Osteocyte (in vitro differentiated cells): ENCODE data around the gene ACTG1. TPM values are rescaled to one million over a fixed set of nuclear protein-coding genes. Genes with fewer than 3 reads are reported as not detected.
A peak's percentile ranks its signal among the peaks of the same experiment; 100 is the strongest.

ENCODE experiments used
- DNase-seq: peaks from one replicate; pipeline ENCODE4 v3.0.0; 2021; ENCODE audit warnings: mixed read lengths; ENCODE audit not compliant: unreplicated experiment; ENCODE audit errors: extremely low spot score
- H3K27ac Mint-ChIP-seq: one replicate; pipeline ENCODE4 v1.8.0; 2021; ENCODE audit warnings: mild to moderate bottlenecking, mixed read lengths; ENCODE audit not compliant: unreplicated experiment
- H3K27me3 Mint-ChIP-seq: one replicate; pipeline ENCODE4 v1.8.0; 2021; ENCODE audit warnings: mixed read lengths; ENCODE audit not compliant: unreplicated experiment
- H3K36me3 Mint-ChIP-seq: one replicate; pipeline ENCODE4 v1.8.0; 2021; ENCODE audit warnings: mixed read lengths; ENCODE audit not compliant: unreplicated experiment
- H3K4me1 Mint-ChIP-seq: one replicate; pipeline ENCODE4 v1.8.0; 2021; ENCODE audit warnings: mixed read lengths; ENCODE audit not compliant: unreplicated experiment
- H3K4me3 Mint-ChIP-seq: one replicate; pipeline ENCODE4 v1.8.0; 2021; ENCODE audit warnings: mild to moderate bottlenecking, moderate library complexity, mixed read lengths; ENCODE audit not compliant: unreplicated experiment
- H3K9me3 Mint-ChIP-seq: one replicate; pipeline ENCODE4 v1.8.0; 2021; ENCODE audit warnings: mixed read lengths; ENCODE audit not compliant: unreplicated experiment
- total RNA-seq: library from RNA; stranded (reverse); gene quantifications from 2 replicates; pipeline ENCODE4 v1.2.1, GENCODE V29; 2021
- TF ChIP-seq, protein P1 (sequence below): fragments of 200-600 bp; sonication (generic); IDR thresholded peaks from 2 replicates; pipeline ENCODE4 v1.5.0; 2021; ENCODE audit warnings: antibody characterized with exemption, mild to moderate bottlenecking, moderate library complexity

ACTG1 gene
- total RNA-seq, 1 donor from 2014 or later, result 4,267 TPM

DNA sequence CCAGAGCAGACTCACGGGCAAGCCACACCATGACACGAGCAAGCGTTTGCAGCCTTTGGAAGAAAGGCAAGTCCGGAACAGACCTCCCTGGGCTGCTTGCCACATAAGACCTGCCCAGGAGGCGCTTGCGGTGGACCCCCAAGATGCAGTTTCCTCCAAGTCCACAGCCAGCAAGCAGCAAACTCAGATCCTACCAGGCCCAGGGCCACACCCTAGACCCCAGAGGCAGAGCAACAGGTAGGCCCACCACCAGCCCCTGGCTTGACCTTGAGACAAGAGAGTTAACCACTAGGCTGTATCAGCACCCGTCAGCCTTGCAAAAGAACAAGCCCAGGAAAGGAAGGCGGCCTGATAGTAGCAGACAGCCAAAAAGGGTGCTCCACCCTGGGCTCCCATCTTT lies 37.2 kb upstream of the ACTG1 start:
- no peak for DNase-seq
- Mint-ChIP-seq H3K4me1 (peaks cover 42% of the 10 kb centered on the region), H3K36me3 (peaks cover 21% of the 10 kb centered on the region), H3K27me3 (no peaks in the 10 kb centered on the region), H3K4me3 (peak overlapping the region; percentile 26), H3K27ac (peak overlapping the region; percentile 18), H3K9me3 (no peaks in the 10 kb centered on the region)
- TF ChIP-seq, protein P1, sequence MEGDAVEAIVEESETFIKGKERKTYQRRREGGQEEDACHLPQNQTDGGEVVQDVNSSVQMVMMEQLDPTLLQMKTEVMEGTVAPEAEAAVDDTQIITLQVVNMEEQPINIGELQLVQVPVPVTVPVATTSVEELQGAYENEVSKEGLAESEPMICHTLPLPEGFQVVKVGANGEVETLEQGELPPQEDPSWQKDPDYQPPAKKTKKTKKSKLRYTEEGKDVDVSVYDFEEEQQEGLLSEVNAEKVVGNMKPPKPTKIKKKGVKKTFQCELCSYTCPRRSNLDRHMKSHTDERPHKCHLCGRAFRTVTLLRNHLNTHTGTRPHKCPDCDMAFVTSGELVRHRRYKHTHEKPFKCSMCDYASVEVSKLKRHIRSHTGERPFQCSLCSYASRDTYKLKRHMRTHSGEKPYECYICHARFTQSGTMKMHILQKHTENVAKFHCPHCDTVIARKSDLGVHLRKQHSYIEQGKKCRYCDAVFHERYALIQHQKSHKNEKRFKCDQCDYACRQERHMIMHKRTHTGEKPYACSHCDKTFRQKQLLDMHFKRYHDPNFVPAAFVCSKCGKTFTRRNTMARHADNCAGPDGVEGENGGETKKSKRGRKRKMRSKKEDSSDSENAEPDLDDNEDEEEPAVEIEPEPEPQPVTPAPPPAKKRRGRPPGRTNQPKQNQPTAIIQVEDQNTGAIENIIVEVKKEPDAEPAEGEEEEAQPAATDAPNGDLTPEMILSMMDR, result no peak

DNA sequence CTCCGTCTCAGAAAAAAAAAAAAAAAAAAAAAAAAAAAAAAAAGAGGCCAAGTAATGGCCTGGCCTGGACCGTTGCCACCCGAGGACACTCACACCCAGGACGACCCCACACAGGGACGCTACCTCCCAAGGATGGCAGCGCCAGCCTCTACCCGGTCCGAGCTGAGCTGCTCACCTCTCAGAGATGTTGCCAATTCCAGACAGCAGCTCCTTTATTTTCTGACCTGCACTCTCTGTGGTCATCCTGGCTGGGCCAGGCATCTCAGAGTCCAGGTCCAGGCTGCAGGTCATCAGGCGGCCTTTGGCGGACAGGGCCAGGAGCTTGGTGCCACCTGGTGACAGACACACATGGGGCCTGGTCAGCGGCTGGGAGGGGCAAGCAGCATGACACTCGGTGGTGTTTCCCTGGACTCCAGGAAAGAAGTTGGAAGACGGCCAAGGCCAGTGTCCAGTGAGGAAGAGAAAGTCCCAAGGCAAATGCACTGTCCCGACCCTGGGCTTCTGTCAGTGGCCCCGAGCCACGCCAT lies 36.5 kb upstream of the ACTG1 start:
- no peak for DNase-seq
- Mint-ChIP-seq H3K27me3 (no peaks in the 10 kb centered on the region), H3K27ac (no peak overlapping the region), H3K4me3 (peak overlapping the region; percentile 16), H3K4me1 (peaks cover 37% of the 10 kb centered on the region), H3K9me3 (no peaks in the 10 kb centered on the region), H3K36me3 (peaks cover 21% of the 10 kb centered on the region)
- TF ChIP-seq, protein P1, result no peak

DNA sequence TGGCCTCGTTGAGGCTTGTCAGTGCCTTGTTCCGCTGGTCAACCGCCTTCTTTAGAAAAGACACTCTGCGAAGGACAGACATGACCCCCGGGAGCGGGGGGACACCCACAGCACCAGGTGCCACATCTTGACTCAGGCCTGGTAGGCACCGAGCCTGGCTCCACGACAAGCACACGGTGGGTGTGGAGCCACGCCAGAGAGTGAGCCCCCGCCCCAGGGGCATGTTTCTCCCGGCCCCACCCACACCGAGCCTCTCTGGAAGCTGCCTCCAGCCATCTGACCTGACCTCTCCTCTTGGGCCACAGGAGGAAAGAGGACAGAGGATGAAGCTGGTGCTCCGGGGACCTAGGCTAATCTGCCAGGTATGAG lies 35.0 kb upstream of the ACTG1 start:
- TF ChIP-seq, protein P1, result no peak
- DNase-seq, result no peak
- H3K4me1 Mint-ChIP-seq, result peaks cover 24% of the 10 kb centered on the region
- peaks cover 22% of the 10 kb centered on the region for H3K36me3 Mint-ChIP-seq
- no peaks in the 10 kb centered on the region for H3K27me3 Mint-ChIP-seq
- H3K4me3 Mint-ChIP-seq, result no peak overlapping the region
- no peaks in the 10 kb centered on the region for H3K9me3 Mint-ChIP-seq
- H3K27ac Mint-ChIP-seq, result no peak overlapping the region

DNA sequence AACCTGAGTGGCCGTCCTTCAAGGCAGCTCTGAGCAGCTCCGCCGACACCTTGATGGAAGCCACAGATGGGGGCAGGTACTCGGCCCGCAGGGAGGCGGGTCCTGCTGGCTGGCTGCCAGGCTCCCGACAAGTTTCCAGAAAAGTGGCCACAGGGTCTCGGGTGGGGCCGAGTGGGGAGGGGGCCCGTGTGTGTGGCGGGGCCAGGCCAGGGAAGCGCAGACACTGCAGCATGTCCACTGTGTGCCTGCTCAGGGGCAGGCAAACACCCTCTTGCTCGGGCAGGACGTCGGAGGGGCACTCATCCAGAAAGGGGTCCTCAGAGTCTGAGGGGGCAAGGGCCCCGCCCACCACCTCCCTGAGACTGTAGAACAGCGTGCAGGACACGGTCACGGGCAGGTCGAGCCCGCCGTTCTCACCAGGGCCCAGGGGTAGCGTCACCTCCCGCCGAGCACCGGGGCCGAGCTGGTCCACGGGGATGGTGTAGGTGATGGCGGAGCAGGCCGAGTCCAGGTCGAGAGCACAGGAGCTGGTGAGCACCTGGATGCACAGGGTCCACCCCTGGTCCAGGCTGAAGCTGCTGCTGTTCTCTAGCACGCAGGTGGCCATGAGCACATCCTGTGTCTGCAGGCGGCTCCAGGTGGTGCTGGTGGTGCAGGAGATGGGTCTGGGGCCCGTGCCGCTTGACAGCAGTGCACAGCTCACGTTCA lies 34.5 kb upstream of the ACTG1 start:
- no peak overlapping the region for H3K27ac Mint-ChIP-seq
- DNase-seq, result no peak
- H3K27me3 Mint-ChIP-seq, result no peaks in the 10 kb centered on the region
- H3K4me1 Mint-ChIP-seq, result peaks cover 24% of the 10 kb centered on the region
- peaks cover 24% of the 10 kb centered on the region for H3K36me3 Mint-ChIP-seq
- H3K9me3 Mint-ChIP-seq, result no peaks in the 10 kb centered on the region
- H3K4me3 Mint-ChIP-seq, result no peak overlapping the region
- TF ChIP-seq, protein P1, result no peak

DNA sequence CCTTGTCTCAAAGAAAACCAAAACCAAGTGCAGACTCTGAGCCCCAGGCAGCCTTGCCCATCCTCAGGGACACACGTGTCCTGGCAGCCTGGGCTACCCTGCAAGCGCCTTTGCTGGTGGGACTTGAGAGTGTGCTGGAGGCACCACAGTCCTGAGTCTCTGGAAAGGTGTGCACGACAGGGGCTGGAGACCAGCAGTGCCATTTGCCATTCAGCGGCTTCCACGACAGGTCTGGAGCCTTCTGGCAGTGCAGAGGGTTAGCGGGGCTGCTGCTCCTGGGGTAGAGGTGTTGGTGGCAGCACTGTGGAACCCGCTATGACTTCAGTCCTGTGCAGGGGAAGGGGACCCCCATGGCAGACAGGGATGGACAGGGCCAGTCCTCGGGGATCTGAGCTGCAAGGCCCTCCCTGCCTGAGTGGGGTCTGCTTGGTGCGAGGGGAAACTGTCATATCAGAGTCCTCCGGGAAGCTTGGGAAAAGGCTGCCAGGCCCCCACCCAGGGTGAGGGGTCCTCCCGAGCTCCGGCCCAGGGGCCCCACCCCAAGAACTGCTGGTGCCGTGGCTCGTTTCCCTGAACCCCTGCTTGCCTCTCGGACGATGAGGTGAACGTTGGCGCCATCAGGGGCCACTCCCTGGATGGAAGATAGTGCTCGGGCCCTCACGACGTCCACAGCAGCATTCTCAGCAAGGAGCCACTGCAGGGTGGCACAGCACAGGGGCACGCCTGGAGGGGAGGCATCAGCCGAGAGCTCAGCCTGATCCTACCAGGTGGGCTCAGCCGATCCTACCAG lies 32.8 kb upstream of the ACTG1 start:
- no peaks in the 10 kb centered on the region for H3K27me3 Mint-ChIP-seq
- peaks cover 24% of the 10 kb centered on the region for H3K36me3 Mint-ChIP-seq
- no peak overlapping the region for H3K4me3 Mint-ChIP-seq
- peaks cover 12% of the 10 kb centered on the region for H3K4me1 Mint-ChIP-seq
- no peak overlapping the region for H3K27ac Mint-ChIP-seq
- TF ChIP-seq, protein P1, result no peak
- no peaks in the 10 kb centered on the region for H3K9me3 Mint-ChIP-seq
- no peak for DNase-seq
